ENCODE data around the gene COQ9. TPM values are rescaled to one million over a fixed set of nuclear protein-coding genes. Genes with fewer than 3 reads are reported as not detected.

Gene COQ9
- total RNA-seq, 2 experiments from 2014 or later = 37.1 to 40.3 TPM

DNA sequence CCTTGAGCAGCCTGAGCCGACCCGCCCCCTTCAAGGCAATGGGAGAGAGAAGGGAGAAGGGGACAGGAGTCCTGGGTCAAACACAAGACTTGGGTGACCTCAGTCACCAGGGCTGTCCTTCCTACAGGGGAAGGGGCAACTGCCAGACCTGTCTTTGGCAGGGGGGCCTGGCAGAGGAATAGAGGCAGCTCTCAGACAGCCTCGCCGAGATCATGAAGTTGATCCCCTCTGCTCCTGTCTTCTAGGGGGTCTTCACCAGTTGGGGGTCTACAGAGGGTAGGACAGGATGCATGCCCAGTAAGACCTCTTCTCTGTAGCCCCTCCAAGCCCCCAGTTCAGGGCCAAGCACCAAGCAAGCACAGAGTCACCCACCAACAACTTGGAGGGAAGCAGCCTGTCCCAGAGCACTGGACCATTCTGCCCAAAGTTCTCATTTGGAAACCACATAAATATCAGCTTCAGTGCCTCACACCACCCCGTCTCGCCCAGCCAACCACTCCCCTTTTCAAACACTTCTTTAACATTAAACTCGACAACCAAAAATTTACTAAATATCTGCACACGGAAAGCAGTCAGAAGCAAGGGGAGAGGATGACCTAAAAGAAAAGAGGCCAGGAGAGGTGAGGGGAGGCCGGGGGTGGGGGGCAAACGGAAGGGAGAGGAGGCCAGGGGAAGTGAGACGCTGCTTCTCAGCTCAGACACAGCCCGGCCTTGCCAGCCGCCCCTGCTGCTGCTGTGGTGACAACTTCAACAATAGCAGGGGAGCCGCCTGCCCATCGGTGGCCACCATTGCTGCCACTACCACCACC lies 31.3 kb downstream of the COQ9 start:
- no peaks in the 10 kb centered on the region for H3K9me3 Mint-ChIP-seq
- H3K36me3 Mint-ChIP-seq = peaks cover 4% of the 10 kb centered on the region
- POLR2A ChIA-PET = interaction anchor here (1.7 kb wide), 1 partner anchor 16 kb away, joined by 5 read pairs; the partner anchor contains the start of gene POLR2C
- DNase-seq = no peak
- H3K4me3 Mint-ChIP-seq = no peak overlapping the region
- peaks cover 12% of the 10 kb centered on the region for H3K4me1 Mint-ChIP-seq
- no peak for ATAC-seq (ENCODE audit: low read depth)
- H3K27ac Mint-ChIP-seq = peak overlapping the region; percentile 15
- H3K27me3 Mint-ChIP-seq = no peaks in the 10 kb centered on the region

DNA sequence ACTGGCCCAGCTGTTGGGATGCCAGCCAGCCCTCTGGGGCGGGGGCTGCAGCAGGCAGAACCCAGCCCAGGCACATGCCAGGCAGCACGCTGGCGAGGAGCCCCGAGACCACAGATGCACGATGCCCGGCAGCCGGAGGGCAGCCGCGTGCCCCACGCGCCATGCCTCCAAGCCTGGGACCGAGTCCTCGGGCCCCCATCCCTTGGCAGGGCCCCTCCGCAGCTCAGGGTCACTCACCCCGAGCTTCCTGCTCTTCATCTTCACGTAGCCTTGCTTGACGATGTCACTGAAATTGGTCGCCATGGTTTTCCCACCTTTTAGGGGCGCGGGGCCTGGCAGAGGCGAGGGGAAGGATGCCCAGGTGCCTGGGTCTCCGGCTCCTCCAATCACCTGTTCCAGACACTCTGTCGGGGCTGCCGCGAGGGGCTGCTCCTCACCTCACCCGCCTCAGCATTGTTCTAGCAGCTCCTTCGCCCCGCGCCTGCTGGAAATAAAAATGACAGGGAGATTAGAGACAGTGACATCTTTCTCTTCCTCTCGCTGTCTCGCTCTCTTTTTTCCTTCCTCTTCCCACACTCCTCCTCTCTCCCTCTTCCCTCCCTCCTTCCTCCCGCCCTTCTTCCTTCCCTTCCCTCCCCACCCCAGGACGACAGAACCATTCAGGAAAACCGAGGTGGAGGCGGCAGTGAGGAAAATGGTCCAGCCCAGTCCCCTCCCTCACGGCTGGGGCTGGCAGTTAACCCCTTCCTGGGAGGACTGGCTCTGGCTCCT lies 32.1 kb downstream of the COQ9 start:
- DNase-seq = no peak
- POLR2A ChIA-PET = interaction anchor here (1.7 kb wide), 1 partner anchor 17 kb away, joined by 5 read pairs; the partner anchor contains the start of gene POLR2C
- Mint-ChIP-seq H3K27ac (no peak overlapping the region), H3K9me3 (no peaks in the 10 kb centered on the region), H3K27me3 (no peaks in the 10 kb centered on the region), H3K36me3 (peaks cover 4% of the 10 kb centered on the region), H3K4me1 (peaks cover 12% of the 10 kb centered on the region), H3K4me3 (no peak overlapping the region)
- ATAC-seq (ENCODE audit: low read depth) = no peak

DNA sequence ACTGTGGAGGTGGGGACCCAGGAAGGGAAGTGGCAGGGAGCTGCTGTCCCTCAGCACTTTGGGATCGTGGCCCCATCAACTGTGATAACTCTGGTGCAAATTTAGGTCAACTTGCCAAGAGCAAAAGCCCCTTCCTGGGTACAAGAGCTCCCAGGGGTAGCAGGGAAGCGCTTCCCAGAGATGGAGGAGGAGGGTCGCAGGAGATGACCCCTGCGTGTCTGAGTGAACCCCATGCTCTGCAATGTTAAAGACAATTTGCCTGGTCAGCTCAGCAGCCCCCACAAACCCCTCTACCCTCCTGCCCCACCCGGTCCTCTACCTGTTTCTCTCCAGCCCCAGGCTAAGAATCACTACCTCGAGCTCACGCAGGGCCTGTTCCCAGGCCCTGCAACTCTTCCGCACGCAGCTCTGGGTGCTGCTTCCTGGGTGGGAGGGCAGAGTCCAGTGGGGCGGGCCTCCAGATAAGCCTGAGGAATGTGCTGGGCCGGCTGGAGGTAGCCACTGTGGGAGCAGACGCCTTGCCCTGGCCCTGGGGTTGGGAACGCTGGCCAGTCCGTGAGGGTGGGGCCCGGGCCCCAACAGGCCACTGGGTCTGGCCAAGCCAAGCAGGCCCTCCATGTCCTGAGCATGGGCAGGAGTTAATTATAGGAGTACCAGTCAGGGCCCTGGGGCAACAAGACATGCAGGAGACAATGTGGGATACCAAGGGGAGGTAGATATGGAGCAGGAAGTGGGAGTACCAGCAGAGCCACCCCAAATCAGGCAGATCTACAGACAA lies 32.9 kb downstream of the COQ9 start:
- DNase-seq = no peak
- H3K4me3 Mint-ChIP-seq = no peak overlapping the region
- H3K4me1 Mint-ChIP-seq = peaks cover 12% of the 10 kb centered on the region
- no peak for ATAC-seq (ENCODE audit: low read depth)
- no peak overlapping the region for H3K27ac Mint-ChIP-seq
- peaks cover 1% of the 10 kb centered on the region for H3K27me3 Mint-ChIP-seq
- H3K36me3 Mint-ChIP-seq = peaks cover 4% of the 10 kb centered on the region
- H3K9me3 Mint-ChIP-seq = no peaks in the 10 kb centered on the region
- POLR2A ChIA-PET = interaction anchor here (1.7 kb wide), 1 partner anchor 18 kb away, joined by 5 read pairs; the partner anchor contains the start of gene POLR2C

DNA sequence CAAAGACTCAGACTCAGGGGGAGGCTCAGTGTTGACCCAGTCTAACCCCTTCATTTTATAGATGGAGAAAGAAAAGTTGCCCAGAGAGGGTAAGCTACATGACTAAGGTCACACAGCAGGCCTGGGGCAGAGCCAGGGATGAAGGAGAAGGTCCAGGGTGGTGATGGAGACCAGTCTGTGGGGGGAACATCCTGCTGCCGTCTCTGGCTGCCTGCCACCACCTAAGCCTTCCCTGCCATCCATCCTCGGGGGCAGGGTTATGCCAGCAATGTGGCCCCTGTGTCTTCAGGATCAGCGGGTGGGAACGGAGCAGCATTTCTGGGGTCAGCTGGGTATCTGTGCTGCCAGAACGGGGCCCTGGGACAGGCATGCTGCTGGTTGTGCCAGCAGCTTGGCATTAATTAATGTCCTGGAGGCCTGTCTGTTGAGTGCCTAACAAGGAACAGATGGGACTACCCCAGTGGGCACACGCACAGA lies 33.5 kb downstream of the COQ9 start:
- DNase-seq (no peak), ATAC-seq (ENCODE audit: low read depth) (no peak)
- peaks cover 2% of the 10 kb centered on the region for H3K27me3 Mint-ChIP-seq
- H3K4me3 Mint-ChIP-seq = no peak overlapping the region
- H3K27ac Mint-ChIP-seq = no peak overlapping the region
- POLR2A ChIA-PET = no interaction called here
- H3K36me3 Mint-ChIP-seq = peaks cover 4% of the 10 kb centered on the region
- no peaks in the 10 kb centered on the region for H3K9me3 Mint-ChIP-seq
- H3K4me1 Mint-ChIP-seq = peaks cover 14% of the 10 kb centered on the region

DNA sequence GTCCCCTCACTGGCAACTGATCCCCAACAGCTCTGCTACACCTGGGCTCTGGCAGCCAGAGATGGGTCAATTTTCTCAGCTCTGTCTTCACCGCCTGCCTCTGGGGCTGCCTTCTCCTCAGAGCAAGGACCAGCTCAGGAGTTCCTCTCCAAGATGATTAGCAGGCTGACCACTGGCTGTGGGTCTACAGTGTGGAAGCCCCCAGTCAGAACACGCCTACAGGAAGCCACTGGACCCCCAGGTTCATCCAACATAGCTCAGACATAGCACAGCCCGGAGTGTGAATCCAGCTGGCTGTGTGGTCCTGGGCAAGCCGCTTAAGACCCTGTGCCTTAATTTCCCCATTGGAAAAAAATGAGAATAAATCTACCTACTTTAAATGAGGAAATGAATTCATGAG lies 34.1 kb downstream of the COQ9 start:
- peaks cover 4% of the 10 kb centered on the region for H3K36me3 Mint-ChIP-seq
- peaks cover 10% of the 10 kb centered on the region for H3K4me1 Mint-ChIP-seq
- no peak for ATAC-seq (ENCODE audit: low read depth)
- POLR2A ChIA-PET = interaction anchor here (0.8 to 1.1 kb wide), 2 partner anchors 34 to 48 kb away, joined by 3 to 4 read pairs; partner anchors contain the start of genes CIAPIN1 and COQ9
- no peak overlapping the region for H3K27ac Mint-ChIP-seq
- H3K4me3 Mint-ChIP-seq = no peak overlapping the region
- peaks cover 2% of the 10 kb centered on the region for H3K27me3 Mint-ChIP-seq
- no peaks in the 10 kb centered on the region for H3K9me3 Mint-ChIP-seq
- DNase-seq = no peak

DNA sequence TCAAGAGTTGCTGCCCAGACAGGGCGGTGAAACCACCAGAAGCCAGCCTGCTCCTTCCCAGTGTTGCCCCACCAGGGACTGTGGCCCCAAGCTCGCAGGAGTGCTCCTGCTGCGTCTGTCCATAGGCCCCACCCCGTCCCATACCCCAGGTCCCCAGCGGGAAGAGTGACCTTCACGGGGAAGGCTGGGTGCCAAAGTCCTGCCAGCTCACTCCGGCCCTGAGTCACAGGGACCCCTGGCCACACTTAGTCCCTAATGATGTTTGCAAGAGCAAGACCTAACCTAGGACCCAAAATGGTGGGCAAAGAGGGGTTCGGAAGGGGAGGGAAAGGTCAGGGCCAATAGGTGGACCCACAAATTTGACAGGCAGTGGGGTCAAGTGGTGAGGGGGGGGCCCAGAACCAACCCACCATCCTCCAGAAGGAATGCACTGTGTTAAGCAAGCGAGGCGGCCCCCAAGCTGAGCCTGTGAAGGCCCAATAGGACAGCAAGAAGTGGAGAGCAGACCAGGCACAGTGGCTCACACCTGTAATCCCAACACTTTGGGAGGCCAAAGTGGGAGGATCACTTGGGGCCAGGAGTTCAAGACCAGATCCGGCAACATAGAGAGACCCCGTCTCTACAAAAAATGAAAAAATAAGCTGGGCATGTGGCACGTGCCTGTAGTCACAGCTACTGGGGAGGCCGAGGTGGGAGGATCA lies 35.7 kb downstream of the COQ9 start:
- POLR2A ChIA-PET = interaction anchor here (1.4 to 1.7 kb wide), 2 partner anchors 18 to 21 kb away, joined by 3 read pairs; no protein-coding TSS in a partner anchor
- H3K27me3 Mint-ChIP-seq = peaks cover 2% of the 10 kb centered on the region
- peaks cover 4% of the 10 kb centered on the region for H3K36me3 Mint-ChIP-seq
- H3K4me1 Mint-ChIP-seq = peaks cover 13% of the 10 kb centered on the region
- no peak overlapping the region for H3K4me3 Mint-ChIP-seq
- ATAC-seq (ENCODE audit: low read depth) (no peak), DNase-seq (no peak)
- H3K27ac Mint-ChIP-seq = no peak overlapping the region
- H3K9me3 Mint-ChIP-seq = no peaks in the 10 kb centered on the region

DNA sequence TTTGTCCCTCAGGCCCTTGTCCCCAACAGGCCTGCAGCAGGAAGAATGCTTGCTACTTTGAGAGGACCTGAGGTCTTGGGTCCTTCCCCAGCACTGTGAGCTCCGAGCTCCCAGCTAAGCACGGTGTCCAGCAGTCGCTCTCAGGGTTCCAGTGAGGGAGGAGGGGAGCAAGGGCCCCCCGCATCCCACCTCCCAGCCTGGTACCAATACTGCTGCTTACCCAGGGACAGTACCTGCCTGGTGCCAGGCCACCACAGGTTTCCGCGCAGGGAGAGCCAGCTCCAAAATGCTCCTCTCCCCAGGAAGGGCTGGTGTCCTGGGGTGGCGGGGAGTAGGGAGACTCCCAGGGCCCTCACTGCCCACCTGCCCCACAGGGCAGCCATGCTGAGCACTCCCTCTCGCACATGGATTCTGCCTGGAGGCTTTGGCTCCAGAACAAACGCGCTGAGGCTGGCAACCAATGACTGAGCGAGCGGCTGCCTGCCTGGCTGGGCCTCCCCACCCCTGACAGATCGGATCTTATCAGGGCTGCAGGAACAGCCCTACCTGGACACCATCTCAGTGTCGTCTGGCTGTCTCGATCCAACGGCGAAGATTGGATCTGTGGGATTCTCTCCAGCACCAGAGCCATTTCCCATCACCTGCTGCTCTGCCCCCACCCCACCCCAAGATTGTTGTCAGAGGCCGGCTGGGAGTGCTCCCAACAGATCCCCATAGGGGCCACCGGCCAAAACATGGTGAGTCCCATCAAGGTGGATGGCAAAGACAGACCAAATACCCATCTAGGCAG lies 36.6 kb downstream of the COQ9 start:
- no peak for DNase-seq
- H3K9me3 Mint-ChIP-seq = no peaks in the 10 kb centered on the region
- H3K27ac Mint-ChIP-seq = no peak overlapping the region
- POLR2A ChIA-PET = interaction anchor here (1.4 to 1.7 kb wide), 2 partner anchors 19 to 22 kb away, joined by 3 read pairs; no protein-coding TSS in a partner anchor
- peaks cover 13% of the 10 kb centered on the region for H3K4me1 Mint-ChIP-seq
- no peak for ATAC-seq (ENCODE audit: low read depth)
- H3K36me3 Mint-ChIP-seq = peaks cover 2% of the 10 kb centered on the region
- peaks cover 4% of the 10 kb centered on the region for H3K27me3 Mint-ChIP-seq
- no peak overlapping the region for H3K4me3 Mint-ChIP-seq

DNA sequence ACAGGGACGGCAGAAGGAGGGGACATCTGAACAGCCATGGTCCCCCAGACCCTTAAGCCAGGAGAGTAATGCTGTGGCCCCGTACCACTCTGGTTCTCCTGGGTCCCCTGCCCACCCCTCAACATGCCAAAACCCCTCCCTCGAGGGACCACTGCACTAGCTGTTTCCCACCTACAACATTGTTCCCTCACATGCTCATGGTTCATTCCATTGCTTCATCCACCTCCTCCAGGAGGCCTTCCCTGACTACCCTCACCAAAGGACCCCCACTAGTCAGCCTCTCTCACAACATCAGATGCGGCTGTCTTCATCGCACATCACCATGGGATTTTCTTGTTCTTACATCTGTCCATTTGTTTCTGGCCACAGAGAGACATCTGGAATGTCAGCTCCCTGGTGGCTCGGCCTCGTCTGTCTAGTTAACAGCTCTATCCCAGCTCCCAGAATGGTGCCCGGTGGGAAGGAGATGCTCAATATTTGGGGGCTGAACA lies 37.3 kb downstream of the COQ9 start:
- Mint-ChIP-seq H3K27me3 (peaks cover 4% of the 10 kb centered on the region), H3K4me1 (peaks cover 13% of the 10 kb centered on the region), H3K27ac (no peak overlapping the region), H3K4me3 (no peak overlapping the region), H3K36me3 (no peaks in the 10 kb centered on the region), H3K9me3 (no peaks in the 10 kb centered on the region)
- POLR2A ChIA-PET = interaction anchor here (1.7 kb wide), 1 partner anchor 23 kb away, joined by 3 read pairs; no protein-coding TSS in a partner anchor
- DNase-seq (no peak), ATAC-seq (ENCODE audit: low read depth) (no peak)

DNA sequence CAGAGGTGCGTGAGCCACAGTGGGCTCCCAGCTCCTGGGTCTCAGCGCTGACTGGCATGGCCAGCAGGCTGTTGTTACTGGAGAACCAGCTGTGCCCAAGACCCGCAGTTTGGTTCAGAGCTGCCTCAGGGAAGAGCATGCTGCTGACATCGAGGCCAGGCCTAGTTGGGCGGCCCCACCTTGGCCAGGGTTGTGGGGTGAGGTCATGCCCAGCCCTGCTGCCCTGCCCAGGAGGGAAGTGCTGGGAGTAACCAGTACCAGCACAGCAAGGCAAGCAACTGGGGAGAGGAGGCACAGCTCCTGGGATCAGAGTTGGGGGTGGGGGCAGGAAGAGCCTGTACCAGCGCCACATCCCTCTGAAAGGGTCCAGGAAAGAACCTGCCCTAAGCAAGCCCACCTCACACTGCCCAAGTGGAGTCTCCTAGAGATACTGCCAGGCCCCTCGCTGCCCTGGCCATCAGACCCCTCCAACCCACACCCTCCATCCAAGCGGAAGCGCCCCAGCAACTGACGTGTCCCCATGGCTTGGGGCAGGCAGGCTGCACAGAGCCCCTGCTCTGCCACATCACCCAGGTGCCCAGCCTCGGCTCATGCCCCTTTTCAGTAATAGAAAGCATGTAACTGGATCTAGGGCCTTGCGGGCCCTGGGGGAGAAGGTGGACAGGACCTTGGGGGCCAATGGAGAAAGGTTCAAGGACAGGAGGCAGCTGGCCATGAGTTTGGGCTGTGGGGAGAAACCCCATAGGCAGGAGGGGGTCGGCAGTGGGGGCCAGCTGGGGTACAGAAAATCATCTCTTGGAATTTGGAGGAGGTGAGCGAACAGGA lies 38.0 kb downstream of the COQ9 start:
- no peaks in the 10 kb centered on the region for H3K9me3 Mint-ChIP-seq
- H3K27me3 Mint-ChIP-seq = peaks cover 6% of the 10 kb centered on the region
- ATAC-seq (ENCODE audit: low read depth) (no peak), DNase-seq (no peak)
- H3K36me3 Mint-ChIP-seq = no peaks in the 10 kb centered on the region
- peak overlapping the region; percentile 87 for H3K4me3 Mint-ChIP-seq
- peaks cover 13% of the 10 kb centered on the region for H3K4me1 Mint-ChIP-seq
- POLR2A ChIA-PET = interaction anchor here (0.8 to 2.4 kb wide), 5 partner anchors 33 to 61 kb away, joined by 3 to 10 read pairs (median 3); partner anchors contain the start of genes ADGRG5 and CCDC102A
- peak overlapping the region; percentile 82 for H3K27ac Mint-ChIP-seq

DNA sequence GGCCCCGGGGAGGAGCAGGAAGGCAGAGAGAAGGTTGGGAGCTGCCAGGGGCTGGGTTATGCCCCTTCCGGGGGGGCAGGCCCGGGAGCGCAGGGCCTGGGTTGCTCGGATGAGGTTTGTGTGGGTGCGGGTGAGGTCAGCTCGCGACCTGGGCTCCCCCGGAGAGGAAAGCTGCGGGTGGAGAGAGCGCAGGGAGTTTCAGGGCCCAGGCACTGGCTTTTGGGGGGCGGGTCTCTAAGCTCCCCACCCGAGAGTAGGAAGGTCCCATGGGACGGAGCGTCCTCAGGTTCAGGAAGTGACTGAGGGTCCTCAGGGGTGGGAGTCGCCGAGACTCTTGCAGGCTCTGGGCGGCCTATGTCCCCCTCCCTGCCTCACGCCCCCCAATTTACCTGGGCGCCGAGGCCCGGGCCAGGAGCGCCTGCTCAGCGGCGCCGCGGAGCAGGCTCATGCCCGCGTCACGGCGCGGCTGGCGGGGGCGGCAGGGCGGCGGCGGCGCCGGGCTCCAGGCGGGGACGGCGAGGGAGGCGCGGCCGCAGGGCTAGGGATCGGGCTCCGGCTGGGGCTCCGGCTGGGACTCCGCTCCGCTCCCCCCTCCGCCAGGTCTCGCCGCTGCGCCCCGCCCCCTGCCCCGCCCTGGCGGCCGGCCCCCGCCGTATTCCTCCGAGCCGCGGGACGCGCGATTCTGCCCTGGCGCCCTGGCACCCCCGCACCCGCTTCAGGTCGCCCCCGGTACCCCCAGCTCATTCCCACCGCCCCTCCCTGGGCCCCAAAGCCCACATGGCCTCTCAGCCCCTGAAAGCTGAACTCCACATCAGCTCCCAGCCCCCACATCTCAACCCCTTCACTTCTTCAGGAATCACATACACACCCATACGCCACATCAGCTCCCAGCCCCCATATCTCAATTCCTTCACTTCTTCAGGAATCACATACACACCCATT lies 38.9 kb downstream of the COQ9 start, which contains the start of gene DOK4:
Gene DOK4 (minus strand): TSS at position 578 of the 942 bp plus-strand sequence. CDS start 6,986 bp downstream, outside the sequence.
- H3K9me3 Mint-ChIP-seq = no peaks in the 10 kb centered on the region
- POLR2A ChIA-PET = interaction anchor here (0.8 to 2.4 kb wide), 8 partner anchors 15 to 60 kb away, joined by 3 to 10 read pairs (median 4); partner anchors contain the start of genes ADGRG5, CCDC102A, CIAPIN1 and COQ9
- peak; percentile 92 for ATAC-seq (ENCODE audit: low read depth)
- DNase-seq = peak; percentile 89
- peaks cover 13% of the 10 kb centered on the region for H3K4me1 Mint-ChIP-seq
- H3K4me3 Mint-ChIP-seq = peak within 1 kb of the TSS; percentile 87
- peaks cover 6% of the 10 kb centered on the region for H3K27me3 Mint-ChIP-seq
- H3K36me3 Mint-ChIP-seq = no peaks in the 10 kb centered on the region
- H3K27ac Mint-ChIP-seq = peak within 1 kb of the TSS; percentile 82
